Measurements from ENCODE around the gene ZNF653. TPM values are rescaled to one million over a fixed set of nuclear protein-coding genes. Genes with fewer than 3 reads are reported as not detected.

ZNF653 gene
- 7.5 and 9.8 TPM in 2 replicates for total RNA-seq (2014; rRNA removed; shearing (Covaris generic))

GRCh38 chr19:11505504-11506100 lies at the start of gene ZNF653:
ZNF653 (minus strand) TSS chr19:11505839; CDS start chr19:11505786, 53 bp downstream.
- peak; percentile 90 for DNase-seq (ENCODE audit: low spot score)

GRCh38 chr19:11555246-11555645 lies 49.6 kb upstream of the ZNF653 start:
- no peak for DNase-seq (ENCODE audit: low spot score)

- DNase-seq (ENCODE audit: low spot score): no peak
Observed at GRCh38 chr19:11554160-11554559, 48.5 kb upstream of the ZNF653 start.

GRCh38 chr19:11552666-11553372 lies 47.2 kb upstream of the ZNF653 start:
- no peak for DNase-seq (ENCODE audit: low spot score)

GRCh38 chr19:11551603-11552235 lies 46.1 kb upstream of the ZNF653 start:
- no peak for DNase-seq (ENCODE audit: low spot score)

GRCh38 chr19:11550265-11550664 lies 44.6 kb upstream of the ZNF653 start:
- no peak for DNase-seq (ENCODE audit: low spot score)

- DNase-seq (ENCODE audit: low spot score): no peak
Observed at GRCh38 chr19:11549386-11549953, 43.8 kb upstream of the ZNF653 start.

- DNase-seq (ENCODE audit: low spot score): no peak
Observed at GRCh38 chr19:11547929-11548700, 42.5 kb upstream of the ZNF653 start.

- DNase-seq (ENCODE audit: low spot score): no peak
Observed at GRCh38 chr19:11541238-11541637, 35.6 kb upstream of the ZNF653 start.

- DNase-seq (ENCODE audit: low spot score): no peak
Observed at GRCh38 chr19:11540645-11541044, 35.0 kb upstream of the ZNF653 start.

GRCh38 chr19:11539495-11540365 lies 34.1 kb upstream of the ZNF653 start:
- DNase-seq (ENCODE audit: low spot score): no peak

GRCh38 chr19:11538232-11539036 lies 32.8 kb upstream of the ZNF653 start, which contains the start of gene CNN1:
CNN1 (plus strand) TSS chr19:11538851; CDS start chr19:11538928, 77 bp downstream.
- DNase-seq (ENCODE audit: low spot score): no peak

- DNase-seq (ENCODE audit: low spot score): peak; percentile 77
Observed at GRCh38 chr19:11535792-11536595, 30.4 kb upstream of the ZNF653 start.

- DNase-seq (ENCODE audit: low spot score): no peak
Observed at GRCh38 chr19:11534948-11535347, 29.3 kb upstream of the ZNF653 start.

GRCh38 chr19:11534538-11534937 lies 28.9 kb upstream of the ZNF653 start:
- no peak for DNase-seq (ENCODE audit: low spot score)

GRCh38 chr19:11530432-11530831 lies 24.8 kb upstream of the ZNF653 start:
- DNase-seq (ENCODE audit: low spot score): peak; percentile 72

- peak; percentile 96 for DNase-seq (ENCODE audit: low spot score)
Observed at GRCh38 chr19:11528551-11529341, 23.1 kb upstream of the ZNF653 start, which contains the start of gene ECSIT. ECSIT (minus strand) TSS chr19:11529134; CDS start chr19:11519170, 9,964 bp downstream.

- no peak for DNase-seq (ENCODE audit: low spot score)
Observed at GRCh38 chr19:11519138-11519537, 13.5 kb upstream of the ZNF653 start.

Measured in HT-29 (cell line).